Common myeloid progenitor, CD34-positive (primary cell): Measurements from ENCODE around the gene TRAPPC5.

Source experiments
- CTCF ChIA-PET: fragments of 350-600 bp; sonication (Branson Sonifier 250); formaldehyde crosslinking; loops from one replicate; lab custom pipeline; 2021; ENCODE audit warnings: antibody characterized with exemption; lab: Charles Lee
- POLR2A ChIA-PET: fragments of 350-600 bp; sonication (Branson Sonifier 250); formaldehyde crosslinking; loops from one replicate; lab custom pipeline; 2021; ENCODE audit warnings: antibody characterized with exemption; lab: Charles Lee
- DNase-seq, 3 donors: peaks; one replicate each; pipeline versions ENCODE4 v3.0.0 to v3.0.0-alpha.2; 2013
- H3K27ac ChIP-seq, 2 experiments: 1 replicate in 1 of 2; 2 replicates in 1 of 2; pipeline ENCODE4 v1.7.0; 2013; ENCODE audit warnings: inconsistent platforms in 2 of 2, low read length in 2 of 2, mild to moderate bottlenecking in 2 of 2, low read depth in 1 of 2, moderate library complexity in 1 of 2; ENCODE audit not compliant: severe bottlenecking in 2 of 2, insufficient read depth in 1 of 2, poor library complexity in 1 of 2
- H3K27me3 ChIP-seq, 5 experiments: replicated peaks in 2 of 5; 1 replicate in 3 of 5; 2 replicates in 2 of 5; pipeline versions ENCODE4 v1.6.1 to v1.7.0; 2013; ENCODE audit warnings: low read length in 4 of 5, mild to moderate bottlenecking in 2 of 5, moderate library complexity in 2 of 5, inconsistent platforms in 1 of 5; ENCODE audit not compliant: insufficient read depth in 5 of 5, control insufficient read depth in 4 of 5
- H3K36me3 ChIP-seq, 4 experiments: 1 replicate in 2 of 4; 2 replicates in 2 of 4; pipeline versions ENCODE4 v1.6.1 to v1.7.0; 2013; ENCODE audit warnings: low read length in 3 of 4, control low read depth in 1 of 4, mild to moderate bottlenecking in 1 of 4; ENCODE audit not compliant: control insufficient read depth in 4 of 4, insufficient read depth in 4 of 4
- H3K4me1 ChIP-seq, 4 experiments: 1 replicate in 3 of 4; 2 replicates in 1 of 4; pipeline versions ENCODE4 v1.6.1 to v1.7.1; 2013; ENCODE audit warnings: low read length in 3 of 4, mild to moderate bottlenecking in 3 of 4, control low read depth in 1 of 4, inconsistent platforms in 1 of 4, moderate library complexity in 1 of 4; ENCODE audit not compliant: control insufficient read depth in 4 of 4, insufficient read depth in 4 of 4; ENCODE audit errors: control extremely low read depth in 1 of 4
- H3K4me3 ChIP-seq, 7 experiments: 1 replicate in 4 of 7; 2 replicates in 3 of 7; pipeline versions ENCODE4 v1.5.1 to v1.7.0; 2013; ENCODE audit warnings: mild to moderate bottlenecking in 7 of 7, low read length in 6 of 7, moderate library complexity in 6 of 7, inconsistent platforms in 2 of 7, low read depth in 2 of 7, control low read depth in 1 of 7; ENCODE audit not compliant: insufficient read depth in 4 of 7, control insufficient read depth in 1 of 7; ENCODE audit errors: extremely low read depth in 1 of 7
- H3K9me3 ChIP-seq, 5 experiments: 1 replicate in 4 of 5; 2 replicates in 1 of 5; pipeline versions ENCODE4 v1.6.1 to v1.7.1; 2013; ENCODE audit warnings: low read length in 4 of 5, mild to moderate bottlenecking in 2 of 5, inconsistent platforms in 1 of 5, low read depth in 1 of 5, moderate library complexity in 1 of 5; ENCODE audit not compliant: control insufficient read depth in 4 of 5, insufficient read depth in 2 of 5; ENCODE audit errors: control extremely low read depth in 1 of 5
- WGBS: methylation state at CpG from one replicate; pipeline ENCODE4 v1.1.5; 2013; ENCODE audit not compliant: insufficient coverage; 5-methylcytosine and 5-hydroxymethylcytosine counted together

The TRAPPC5 gene

GRCh38 chr19:7636691-7637373, 43.8 kb upstream of the TRAPPC5 start, which contains the start of gene STXBP2:
STXBP2 (plus strand) TSS chr19:7637110; CDS start chr19:7637150, 40 bp downstream.
- Histone ChIP-seq H3K27ac (peak within 1 kb of the TSS; percentile 46 to 87), H3K4me1 (peaks cover 0 to 21% (median 18%) of the 10 kb centered on the region in 4 experiments), H3K27me3 (no peaks in the 10 kb centered on the region), H3K36me3 (peaks cover 0 to 26% (median 13%) of the 10 kb centered on the region in 4 experiments), H3K9me3 (no peaks in the 10 kb centered on the region), H3K4me3 (peak within 1 kb of the TSS; percentile 52 to 91 (median 79))
- WGBS: 4% methylated on average over 26 of the region's 61 CpGs
- DNase-seq: peak; percentile 77 to 90 (median 90)
- ChIA-PET POLR2A (interaction anchor here (1.1 to 1.2 kb wide), 2 partner anchors 19 to 41 kb away, joined by 3 read pairs; no protein-coding TSS in a partner anchor), CTCF (interaction anchor here (0.7 to 0.9 kb wide), 3 partner anchors 12 to 44 kb away, joined by 3 to 4 read pairs (median 3); partner anchors contain the start of gene TRAPPC5)

DNA sequence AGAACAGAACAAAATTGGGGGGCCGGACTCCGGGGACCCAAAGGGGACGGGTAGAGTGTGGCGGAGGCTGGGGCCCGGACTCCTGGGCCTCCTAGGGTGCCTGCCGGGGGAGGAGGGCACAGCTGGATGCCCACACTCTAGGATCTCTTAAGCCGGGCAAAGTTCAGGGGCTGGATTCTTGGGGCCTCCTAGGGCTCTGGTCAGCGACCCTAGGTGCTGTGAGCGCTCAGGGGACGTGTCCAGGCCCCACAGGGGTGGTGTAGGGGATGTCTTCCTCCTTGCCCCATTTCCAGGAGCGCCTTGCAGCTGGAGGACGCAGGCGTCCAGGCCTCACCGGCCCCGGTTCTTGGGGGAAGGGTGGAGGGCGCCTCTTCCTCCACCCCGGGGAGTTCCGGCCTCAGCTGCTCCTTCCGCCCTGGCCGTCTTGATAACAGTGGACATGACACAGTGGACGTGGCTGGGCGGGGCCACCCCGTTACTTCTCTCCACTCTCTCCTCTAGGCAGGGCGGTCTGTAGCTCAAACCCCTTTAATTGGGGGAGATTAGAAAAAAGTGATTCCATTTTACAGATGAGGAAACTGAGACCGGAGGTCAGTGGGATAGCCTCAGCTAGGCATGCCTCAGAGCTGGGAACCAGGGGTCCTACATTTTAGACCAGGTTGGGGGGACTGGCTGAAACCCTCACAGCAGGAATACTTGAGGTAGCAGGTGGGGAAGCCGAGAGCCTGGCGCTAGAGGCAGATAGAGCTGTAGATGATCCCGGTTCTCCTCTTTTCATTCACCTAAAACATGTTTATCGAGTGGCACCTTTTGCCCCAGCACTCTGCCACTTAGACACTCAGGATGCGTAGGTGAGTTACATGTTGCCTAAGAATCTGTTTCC, 43.0 kb upstream of the TRAPPC5 start:
- peaks cover 0 to 21% (median 18%) of the 10 kb centered on the region in 4 experiments for H3K4me1 ChIP-seq
- H3K27ac ChIP-seq: peak overlapping the region; percentile 46 to 87
- peaks cover 0 to 25% (median 14%) of the 10 kb centered on the region in 4 experiments for H3K36me3 ChIP-seq
- peak overlapping the region; percentile 52 to 91 (median 79) for H3K4me3 ChIP-seq
- WGBS: 29% methylated on average over 18 of the region's 30 CpGs
- peak in 1 of 3 donors; percentile 47 for DNase-seq
- CTCF ChIA-PET: interaction anchor here (0.7 to 1.5 kb wide), 5 partner anchors 11 to 162 kb away, joined by 3 to 4 read pairs (median 3); partner anchors contain the start of gene TRAPPC5
- POLR2A ChIA-PET: interaction anchor here (1.1 to 1.2 kb wide), 2 partner anchors 18 to 40 kb away, joined by 3 read pairs; no protein-coding TSS in a partner anchor
- H3K9me3 ChIP-seq: no peaks in the 10 kb centered on the region
- H3K27me3 ChIP-seq: no peaks in the 10 kb centered on the region

DNA sequence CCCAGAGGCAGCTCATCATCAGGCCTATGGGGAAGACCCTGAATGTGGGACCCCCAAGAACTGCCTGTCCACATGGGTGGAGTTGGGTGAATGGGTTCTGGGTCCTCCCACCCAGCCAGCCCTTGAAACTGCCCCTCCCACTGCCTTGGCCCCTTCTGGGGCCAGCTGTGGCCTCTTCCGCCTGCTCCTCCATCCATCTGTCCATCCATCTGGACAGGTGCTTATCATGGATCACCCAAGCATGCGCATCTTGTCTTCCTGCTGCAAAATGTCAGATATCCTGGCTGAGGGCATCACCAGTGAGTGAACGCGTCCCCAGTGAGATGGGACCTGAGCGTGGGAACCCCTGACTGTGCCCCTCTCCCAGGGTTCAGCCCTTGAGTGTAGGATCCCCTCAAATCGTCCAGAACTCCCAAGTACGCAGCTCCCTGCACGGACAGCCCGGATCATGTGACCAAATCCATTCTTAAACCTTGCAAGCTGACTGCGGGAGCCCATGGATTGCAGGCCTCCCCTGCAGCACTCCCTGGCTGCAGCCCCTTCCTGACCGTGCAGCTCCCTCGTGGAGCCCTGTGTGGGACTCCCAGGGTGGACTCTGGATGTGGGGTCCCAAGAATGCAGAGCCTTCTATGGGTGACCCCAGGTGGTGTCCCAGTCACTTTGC, 41.7 kb upstream of the TRAPPC5 start:
- Histone ChIP-seq H3K4me3 (no peak overlapping the region), H3K36me3 (peaks cover 0 to 28% (median 14%) of the 10 kb centered on the region in 4 experiments), H3K9me3 (no peaks in the 10 kb centered on the region), H3K27me3 (no peaks in the 10 kb centered on the region), H3K27ac (no peak overlapping the region), H3K4me1 (peaks cover 0 to 21% (median 18%) of the 10 kb centered on the region in 4 experiments)
- POLR2A ChIA-PET: no interaction called here
- WGBS: 96% methylated on average over 10 of the region's 12 CpGs
- CTCF ChIA-PET: interaction anchor here (1.1 to 1.5 kb wide), 2 partner anchors 19 to 48 kb away, joined by 3 to 4 read pairs; no protein-coding TSS in a partner anchor
- DNase-seq: no peak

GRCh38 chr19:7639863-7640348, 40.7 kb upstream of the TRAPPC5 start:
- H3K27me3 ChIP-seq: no peaks in the 10 kb centered on the region
- H3K27ac ChIP-seq: no peak overlapping the region
- peaks cover 0 to 22% (median 21%) of the 10 kb centered on the region in 4 experiments for H3K4me1 ChIP-seq
- WGBS: 98% methylated on average over 11 of the region's 13 CpGs
- peaks cover 0 to 36% (median 17%) of the 10 kb centered on the region in 4 experiments for H3K36me3 ChIP-seq
- peak in 1 of 3 donors; percentile 32 for DNase-seq
- ChIA-PET CTCF (no interaction called here), POLR2A (no interaction called here)
- no peaks in the 10 kb centered on the region for H3K9me3 ChIP-seq
- H3K4me3 ChIP-seq: no peak overlapping the region

GRCh38 chr19:7640803-7641202, 39.8 kb upstream of the TRAPPC5 start:
- H3K27ac ChIP-seq: no peak overlapping the region

More at GRCh38 chr19:7640803-7641202, 39.8 kb upstream of the TRAPPC5 start:
- ChIA-PET POLR2A (interaction anchor here (0.5 to 1.1 kb wide), 2 partner anchors 9 to 11 kb away, joined by 3 to 5 read pairs; partner anchors contain the start of genes PET100 and XAB2), CTCF (interaction anchor here (1.1 to 1.8 kb wide), 3 partner anchors 10 to 40 kb away, joined by 3 to 7 read pairs (median 3); partner anchors contain the start of gene TRAPPC5)
- Histone ChIP-seq H3K27me3 (no peaks in the 10 kb centered on the region), H3K4me1 (peaks cover 0 to 28% (median 20%) of the 10 kb centered on the region in 4 experiments), H3K9me3 (no peaks in the 10 kb centered on the region), H3K36me3 (peaks cover 0 to 40% (median 18%) of the 10 kb centered on the region in 4 experiments), H3K4me3 (no peak overlapping the region)
- no peak for DNase-seq
- WGBS: 95% methylated on average over 10 of the region's 11 CpGs
